Upper lobe of left lung (tissue), 6 donors: Measurements from ENCODE around the gene KCNG2. TPM values are rescaled to one million over a fixed set of nuclear protein-coding genes. Genes with fewer than 3 reads are reported as not detected.
A peak's percentile ranks its signal among the peaks of the same experiment; 100 is the strongest.

Source experiments
- ATAC-seq, 2 donors: fragments of 200-7000 bp; cut with Tn5 transposase; one replicate each; pipeline ENCODE4 v1.9.1; 2022; ENCODE audit warnings: mild to moderate bottlenecking in 2 of 2, moderate library complexity in 2 of 2; ENCODE audit not compliant: low FRiP score in 2 of 2
- DNase-seq, 2 donors: peaks; one replicate each; pipeline ENCODE4 v3.0.0-alpha.2; 2019 to 2020
- H3K27ac ChIP-seq, 4 donors: fragments of 200-600 bp; sonication (generic); one replicate each; pipeline ENCODE4 v1.5.1; 2016 to 2019
- H3K27me3 ChIP-seq, 4 donors: fragments of 200-600 bp; sonication (generic); one replicate each; pipeline ENCODE4 v1.5.1; 2017 to 2019
- H3K36me3 ChIP-seq, 4 donors: fragments of 200-600 bp; sonication (generic); one replicate each; pipeline ENCODE4 v1.5.1; 2016 to 2019
- H3K4me1 ChIP-seq, 4 donors: fragments of 200-600 bp; sonication (generic); one replicate each; pipeline ENCODE4 v1.5.1; 2018 to 2019
- H3K4me3 ChIP-seq, 4 donors: fragments of 200-600 bp; sonication (generic); one replicate each; pipeline ENCODE4 v1.5.1; 2017 to 2019; ENCODE audit warnings: mild to moderate bottlenecking in 2 of 4, moderate library complexity in 1 of 4
- H3K9me3 ChIP-seq, 4 donors: fragments of 200-600 bp; sonication (generic); one replicate each; pipeline ENCODE4 v1.5.1; 2018 to 2019
- EP300 ChIP-seq, 4 donors: sonication (generic); formaldehyde crosslinking; IDR thresholded peaks; one replicate each; pipeline ENCODE4 v1.5.1; 2017; ENCODE audit warnings: antibody characterized with exemption in 4 of 4, control low read depth in 2 of 4
- POLR2A ChIP-seq, 4 donors: fragments of 450-650 bp; IDR thresholded peaks; one replicate each; pipeline ENCODE4 v1.5.1; 2016 to 2017; ENCODE audit warnings: antibody characterized with exemption in 4 of 4, mild to moderate bottlenecking in 2 of 4
- POLR2AphosphoS5 ChIP-seq, 2 donors: sonication (generic); formaldehyde crosslinking; IDR thresholded peaks; one replicate each; pipeline ENCODE4 v1.5.1; 2017; ENCODE audit warnings: antibody characterized with exemption in 2 of 2
- WGBS, 2 donors: methylation state at CpG; one replicate each; pipeline ENCODE4 v1.1.5; 2017 to 2018; 5-methylcytosine and 5-hydroxymethylcytosine counted together
- total RNA-seq, 6 donors: library from RNA; depleted of rRNA in 4 of 6; stranded (reverse); fragments of >200 nt in 4 of 6; gene quantifications; one replicate each; pipeline versions ENCODE4 v1.1.0 to v1.2.1, GENCODE V29; 2016 to 2021
- TF ChIP-seq, protein P1 (sequence below), 6 experiments: fragments of 450-650 bp in 4 of 6; fragments of 200-600 bp in 2 of 6; sonication (generic) in 2 of 6; IDR thresholded peaks; one replicate each; pipeline ENCODE4 v1.5.1; 2016 to 2019; ENCODE audit warnings: antibody characterized with exemption in 6 of 6
- donor health status: DM: no; HTN: no; CAD: no; lungs with moderate emphysema.
- donor health status: DM: no; HTN: yes; CAD: no; lungs with severe emphysema.

Gene KCNG2
- total RNA-seq, 6 donors from 2014 or later: 0.49 to 1.1 (median 0.73) TPM; not detected in 2

DNA sequence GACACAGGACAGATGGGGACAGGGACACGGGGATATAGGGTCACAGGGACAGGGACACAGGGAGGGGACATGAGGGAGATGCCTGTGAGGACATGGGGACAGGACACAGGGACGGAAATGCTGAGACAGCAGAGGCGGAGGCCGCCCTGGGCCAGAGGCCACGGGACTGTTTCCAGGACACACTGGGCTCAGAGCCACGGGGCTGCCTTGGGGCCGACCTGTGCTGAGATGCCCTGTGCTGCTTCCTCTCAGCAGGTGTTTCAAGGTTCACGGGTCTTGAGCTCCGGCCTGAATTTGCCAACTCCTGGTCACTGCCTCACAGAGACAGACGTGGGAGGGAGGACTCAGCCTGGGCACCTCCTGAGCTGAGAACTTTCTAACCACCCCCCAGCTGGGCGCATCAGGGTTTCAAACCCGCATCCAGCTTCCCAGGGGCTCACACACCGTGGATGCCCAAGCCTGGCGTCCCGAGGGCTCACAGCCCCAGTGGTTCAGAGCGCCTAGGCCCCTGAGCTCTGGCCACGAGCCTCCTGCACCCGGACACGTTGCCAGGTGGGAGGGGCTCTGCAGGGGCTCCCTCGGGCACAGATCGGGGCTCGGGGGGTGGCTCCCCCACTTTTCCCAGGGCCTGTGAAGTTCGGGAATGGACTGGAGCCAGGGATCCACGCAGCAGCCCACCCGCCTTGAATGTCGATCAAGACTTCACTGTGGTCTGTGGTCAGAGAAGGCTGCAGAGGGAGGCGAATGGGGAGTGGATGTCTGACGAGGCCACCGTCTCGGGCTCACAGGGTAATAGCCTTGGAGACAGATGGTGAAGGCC, 89.7 kb downstream of the KCNG2 start:
- TF ChIP-seq, protein P1, sequence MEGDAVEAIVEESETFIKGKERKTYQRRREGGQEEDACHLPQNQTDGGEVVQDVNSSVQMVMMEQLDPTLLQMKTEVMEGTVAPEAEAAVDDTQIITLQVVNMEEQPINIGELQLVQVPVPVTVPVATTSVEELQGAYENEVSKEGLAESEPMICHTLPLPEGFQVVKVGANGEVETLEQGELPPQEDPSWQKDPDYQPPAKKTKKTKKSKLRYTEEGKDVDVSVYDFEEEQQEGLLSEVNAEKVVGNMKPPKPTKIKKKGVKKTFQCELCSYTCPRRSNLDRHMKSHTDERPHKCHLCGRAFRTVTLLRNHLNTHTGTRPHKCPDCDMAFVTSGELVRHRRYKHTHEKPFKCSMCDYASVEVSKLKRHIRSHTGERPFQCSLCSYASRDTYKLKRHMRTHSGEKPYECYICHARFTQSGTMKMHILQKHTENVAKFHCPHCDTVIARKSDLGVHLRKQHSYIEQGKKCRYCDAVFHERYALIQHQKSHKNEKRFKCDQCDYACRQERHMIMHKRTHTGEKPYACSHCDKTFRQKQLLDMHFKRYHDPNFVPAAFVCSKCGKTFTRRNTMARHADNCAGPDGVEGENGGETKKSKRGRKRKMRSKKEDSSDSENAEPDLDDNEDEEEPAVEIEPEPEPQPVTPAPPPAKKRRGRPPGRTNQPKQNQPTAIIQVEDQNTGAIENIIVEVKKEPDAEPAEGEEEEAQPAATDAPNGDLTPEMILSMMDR (IDR thresholded peaks at IDR 0.05): no peak
- TF ChIP-seq POLR2A (IDR thresholded peaks at IDR 0.05) (no peak), EP300 (IDR thresholded peaks at IDR 0.05) (no peak), POLR2AphosphoS5 (IDR thresholded peaks at IDR 0.05) (no peak)
- H3K4me1 ChIP-seq: no peaks in the 10 kb centered on the region
- peaks cover 10 to 48% (median 36%) of the 10 kb centered on the region in 4 donors for H3K9me3 ChIP-seq
- H3K27ac ChIP-seq: no peak overlapping the region
- ATAC-seq: peak; percentile 15 to 33
- peak in 1 of 2 donors; percentile 70 for DNase-seq
- no peak overlapping the region for H3K4me3 ChIP-seq
- WGBS, 2 donors: 94 to 95% methylated on average over 16 to 30 of the region's 30 CpGs
- H3K27me3 ChIP-seq: no peaks in the 10 kb centered on the region
- H3K36me3 ChIP-seq: no peaks in the 10 kb centered on the region

DNA sequence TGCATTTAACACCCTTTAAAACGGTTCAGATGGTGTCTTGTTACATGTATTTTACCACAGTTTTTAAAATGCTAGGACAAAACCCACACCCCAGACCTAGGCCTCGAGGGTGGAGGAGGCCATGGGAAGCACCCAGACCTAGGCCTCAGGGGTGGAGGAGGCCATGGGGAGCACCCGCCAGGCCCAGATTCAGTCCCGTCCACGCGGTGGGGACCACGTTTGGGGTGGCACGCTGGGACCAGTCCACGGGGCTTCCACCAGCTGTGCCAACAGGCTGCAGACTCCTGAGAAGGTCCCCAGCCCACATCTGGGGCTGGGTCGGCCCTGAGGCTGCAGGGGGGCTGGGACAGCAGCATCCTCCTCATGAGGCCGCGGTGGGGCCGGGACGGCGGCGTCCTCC, 90.3 kb downstream of the KCNG2 start:
- H3K4me1 ChIP-seq: no peaks in the 10 kb centered on the region
- no peak for TF ChIP-seq EP300 (IDR thresholded peaks at IDR 0.05)
- TF ChIP-seq POLR2A (IDR thresholded peaks at IDR 0.05): no peak
- TF ChIP-seq, protein P1 (IDR thresholded peaks at IDR 0.05): no peak
- TF ChIP-seq POLR2AphosphoS5 (IDR thresholded peaks at IDR 0.05): no peak
- H3K9me3 ChIP-seq: peaks cover 10 to 55% (median 42%) of the 10 kb centered on the region in 4 donors
- H3K36me3 ChIP-seq: no peaks in the 10 kb centered on the region
- peak in 1 of 2 donors; percentile 62 for DNase-seq
- H3K27me3 ChIP-seq: no peaks in the 10 kb centered on the region
- no peak overlapping the region for H3K4me3 ChIP-seq
- 89 to 95% methylated on average over 2 to 11 of the region's 16 CpGs for WGBS, 2 donors
- ATAC-seq: peak in 1 of 2 donors; percentile 8
- no peak overlapping the region for H3K27ac ChIP-seq

DNA sequence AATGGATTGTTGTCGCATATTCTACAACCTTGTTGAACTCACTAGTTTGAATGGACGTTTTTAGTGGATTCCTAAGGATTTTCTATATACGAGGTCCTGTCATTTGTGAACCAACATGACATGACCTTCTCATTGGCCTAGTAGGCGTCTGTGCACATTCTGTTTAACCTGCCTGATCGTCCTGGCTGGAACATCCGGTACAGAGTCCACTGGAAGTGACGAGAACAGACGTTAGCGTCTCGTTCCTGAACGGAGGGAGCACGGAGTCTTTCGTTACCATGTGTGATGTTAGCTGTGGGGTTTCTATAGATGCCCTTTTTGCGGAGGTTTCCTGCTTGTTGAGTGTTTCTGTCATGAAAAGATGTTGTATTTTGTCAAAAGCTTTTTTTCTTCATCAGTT, 91.8 kb downstream of the KCNG2 start:
- DNase-seq (no peak), ATAC-seq (no peak)
- Histone ChIP-seq H3K36me3 (no peaks in the 10 kb centered on the region), H3K4me1 (no peaks in the 10 kb centered on the region), H3K4me3 (no peak overlapping the region), H3K27me3 (no peaks in the 10 kb centered on the region), H3K27ac (no peak overlapping the region), H3K9me3 (peaks cover 10 to 69% (median 48%) of the 10 kb centered on the region in 4 donors)
- TF ChIP-seq POLR2A (IDR thresholded peaks at IDR 0.05): no peak
- TF ChIP-seq EP300 (IDR thresholded peaks at IDR 0.05): no peak
- TF ChIP-seq POLR2AphosphoS5 (IDR thresholded peaks at IDR 0.05): no peak
- TF ChIP-seq, protein P1 (IDR thresholded peaks at IDR 0.05): no peak
- WGBS, 2 donors: 89 to 91% methylated on average over 14 of the region's 14 CpGs

DNA sequence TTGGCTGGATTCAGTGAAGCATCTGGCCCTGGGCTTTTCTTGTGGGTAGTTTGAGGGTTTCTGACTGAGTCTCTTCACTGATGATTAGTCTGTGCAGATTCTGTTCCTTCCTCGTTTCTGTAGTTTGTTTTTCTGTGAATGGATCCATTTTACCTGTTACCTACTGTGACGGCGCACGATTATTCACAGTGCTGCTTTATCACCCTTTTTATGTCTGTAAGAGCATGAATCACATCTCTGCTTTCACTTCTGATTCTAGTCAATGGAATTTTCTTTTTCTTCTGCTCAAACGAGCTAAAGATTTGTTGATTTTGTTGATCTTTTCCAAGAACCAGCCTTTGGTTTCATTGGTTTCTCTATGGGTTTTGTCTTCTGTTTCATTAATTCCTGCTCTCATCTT, 92.9 kb downstream of the KCNG2 start:
- H3K27me3 ChIP-seq: no peaks in the 10 kb centered on the region
- H3K9me3 ChIP-seq: peaks cover 10 to 79% (median 54%) of the 10 kb centered on the region in 4 donors
- 84 to 86% methylated on average over 5 of the region's 5 CpGs for WGBS, 2 donors
- H3K4me1 ChIP-seq: no peaks in the 10 kb centered on the region
- TF ChIP-seq POLR2A (IDR thresholded peaks at IDR 0.05): no peak
- TF ChIP-seq POLR2AphosphoS5 (IDR thresholded peaks at IDR 0.05): no peak
- TF ChIP-seq, protein P1 (IDR thresholded peaks at IDR 0.05): no peak
- TF ChIP-seq EP300 (IDR thresholded peaks at IDR 0.05): no peak
- no peak overlapping the region for H3K27ac ChIP-seq
- ATAC-seq (no peak), DNase-seq (no peak)
- H3K4me3 ChIP-seq: no peak overlapping the region
- no peaks in the 10 kb centered on the region for H3K36me3 ChIP-seq
